ENCODE measurements around the gene RCE1.

The RCE1 gene

DNA sequence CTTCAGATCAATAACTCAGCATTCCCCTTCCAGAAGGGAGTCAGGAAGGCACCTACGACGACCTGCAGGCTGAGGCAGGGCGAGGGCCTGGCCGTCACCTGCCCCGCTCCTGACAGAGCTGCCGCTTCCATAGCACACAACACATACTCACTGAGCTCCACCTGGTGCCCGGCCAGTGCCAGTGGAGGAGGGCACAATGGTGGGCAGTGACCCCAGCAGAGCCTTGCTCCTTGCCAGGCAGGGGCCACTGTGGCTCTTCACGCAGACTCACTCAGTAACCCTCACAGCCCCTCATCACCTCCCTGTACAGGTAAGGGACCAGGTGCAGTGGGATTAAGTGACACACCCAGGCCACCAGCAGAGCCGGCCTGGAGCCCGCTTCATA lies 38.2 kb downstream of the RCE1 start:
- Histone ChIP-seq H3K27ac (peak overlapping the region; percentile 44; the same call in 1 of the 2 replicates), H3K4me3 (no peak overlapping the region), H3K9me3 (ENCODE audit: low read depth, low read length) (no peaks in the 10 kb centered on the region), H3K9ac (ENCODE audit: insufficient read length) (no peak overlapping the region), H3K36me3 (ENCODE audit: insufficient read depth, low read length) (no peaks in the 10 kb centered on the region)
- TF ChIP-seq EZH2 (IDR thresholded peaks at IDR 0.05) = no peak
- TF ChIP-seq POLR2AphosphoS5 (IDR thresholded peaks at IDR 0.05; ENCODE audit: borderline replicate concordance, low read depth, low read length) = no peak
- TF ChIP-seq FOXP2 (optimal IDR thresholded peaks at IDR 0.05; ENCODE audit: control extremely low read depth, extremely low read length, insufficient read depth) = no peak
- no peak for DNase-seq (ENCODE audit: low read depth, low spot score)

DNA sequence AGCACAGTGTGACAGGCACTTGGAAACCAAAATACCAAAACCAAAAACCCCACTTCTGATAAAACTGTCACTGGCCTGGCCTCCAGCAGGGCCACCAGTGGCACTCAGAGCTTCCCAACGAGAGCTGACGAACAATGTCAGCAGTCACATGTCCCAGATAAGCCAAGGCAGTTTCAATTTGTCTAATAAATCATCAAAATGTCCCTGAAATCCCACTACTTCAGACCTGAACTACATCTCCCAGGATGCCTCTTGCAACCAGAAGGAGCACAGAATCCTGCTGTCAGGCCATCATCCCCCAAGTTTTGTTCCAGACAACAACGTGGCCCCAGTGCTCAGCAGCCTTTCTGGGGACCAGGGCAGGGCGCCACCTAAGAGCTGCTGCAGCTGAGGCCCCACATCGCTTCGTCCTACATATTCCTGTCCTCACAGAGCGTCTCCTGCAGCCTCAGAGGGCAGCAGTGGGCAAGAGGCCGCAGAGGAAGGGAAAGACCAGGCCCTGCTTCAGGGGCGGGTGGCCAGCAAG lies 38.7 kb downstream of the RCE1 start:
- no peak for DNase-seq (ENCODE audit: low read depth, low spot score)
- H3K9ac ChIP-seq (ENCODE audit: insufficient read length) = no peak overlapping the region

GRCh38 chr11:66882561-66883015 lies 39.3 kb downstream of the RCE1 start:
- Histone ChIP-seq H3K4me3 (peak overlapping the region; percentile 43), H3K9ac (ENCODE audit: insufficient read length) (peak overlapping the region; percentile 7), H3K27ac (no peak overlapping the region)

More for the DNA sequence above, 38.7 kb downstream of the RCE1 start:
- Histone ChIP-seq H3K36me3 (ENCODE audit: insufficient read depth, low read length) (no peaks in the 10 kb centered on the region), H3K9me3 (ENCODE audit: low read depth, low read length) (no peaks in the 10 kb centered on the region), H3K4me3 (no peak overlapping the region), H3K27ac (no peak overlapping the region)
- TF ChIP-seq EZH2 (IDR thresholded peaks at IDR 0.05) (no peak), POLR2AphosphoS5 (IDR thresholded peaks at IDR 0.05; ENCODE audit: borderline replicate concordance, low read depth, low read length) (no peak), FOXP2 (optimal IDR thresholded peaks at IDR 0.05; ENCODE audit: control extremely low read depth, extremely low read length, insufficient read depth) (no peak)

GRCh38 chr11:66883016-66883965 lies 40.0 kb downstream of the RCE1 start:
- Histone ChIP-seq H3K9me3 (ENCODE audit: low read depth, low read length) (no peaks in the 10 kb centered on the region), H3K9ac (ENCODE audit: insufficient read length) (peak overlapping the region; percentile 11), H3K27ac (no peak overlapping the region), H3K4me3 (peak overlapping the region; percentile 43), H3K36me3 (ENCODE audit: insufficient read depth, low read length) (no peaks in the 10 kb centered on the region)
- TF ChIP-seq POLR2AphosphoS5 (IDR thresholded peaks at IDR 0.05; ENCODE audit: borderline replicate concordance, low read depth, low read length) (no peak), FOXP2 (optimal IDR thresholded peaks at IDR 0.05; ENCODE audit: control extremely low read depth, extremely low read length, insufficient read depth) (no peak), EZH2 (IDR thresholded peaks at IDR 0.05) (no peak)
- no peak for DNase-seq (ENCODE audit: low read depth, low spot score)

More at GRCh38 chr11:66882561-66883015, 39.3 kb downstream of the RCE1 start:
- no peaks in the 10 kb centered on the region for H3K9me3 ChIP-seq (ENCODE audit: low read depth, low read length)
- DNase-seq (ENCODE audit: low read depth, low spot score) = no peak
- H3K36me3 ChIP-seq (ENCODE audit: insufficient read depth, low read length) = no peaks in the 10 kb centered on the region
- no peak for TF ChIP-seq FOXP2 (optimal IDR thresholded peaks at IDR 0.05; ENCODE audit: control extremely low read depth, extremely low read length, insufficient read depth)
- no peak for TF ChIP-seq EZH2 (IDR thresholded peaks at IDR 0.05)
- no peak for TF ChIP-seq POLR2AphosphoS5 (IDR thresholded peaks at IDR 0.05; ENCODE audit: borderline replicate concordance, low read depth, low read length)

DNA sequence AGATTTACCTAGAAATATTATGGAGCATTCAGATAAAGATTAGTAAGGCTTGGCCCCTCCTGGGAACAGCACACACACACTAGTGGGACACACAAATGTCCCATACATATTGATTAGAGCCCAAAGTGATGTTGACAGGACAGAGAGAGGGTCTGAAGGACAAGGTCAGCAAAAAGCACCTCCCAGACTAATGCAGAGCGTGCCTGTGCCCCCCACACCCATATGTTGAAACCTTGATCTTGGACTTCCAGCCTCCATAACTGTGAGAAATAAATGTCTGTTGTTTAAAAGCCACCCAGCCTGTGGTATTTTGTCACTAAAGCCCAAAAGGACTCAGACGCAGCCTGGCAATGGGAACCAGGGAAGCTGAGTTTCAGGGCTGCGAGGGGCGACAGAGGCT lies 41.2 kb downstream of the RCE1 start:
- Histone ChIP-seq H3K9me3 (ENCODE audit: low read depth, low read length) (no peaks in the 10 kb centered on the region), H3K36me3 (ENCODE audit: insufficient read depth, low read length) (no peaks in the 10 kb centered on the region), H3K4me3 (no peak overlapping the region), H3K9ac (ENCODE audit: insufficient read length) (no peak overlapping the region), H3K27ac (no peak overlapping the region)
- DNase-seq (ENCODE audit: low read depth, low spot score) = no peak
- TF ChIP-seq FOXP2 (optimal IDR thresholded peaks at IDR 0.05; ENCODE audit: control extremely low read depth, extremely low read length, insufficient read depth) (no peak), EZH2 (IDR thresholded peaks at IDR 0.05) (no peak), POLR2AphosphoS5 (IDR thresholded peaks at IDR 0.05; ENCODE audit: borderline replicate concordance, low read depth, low read length) (no peak)

DNA sequence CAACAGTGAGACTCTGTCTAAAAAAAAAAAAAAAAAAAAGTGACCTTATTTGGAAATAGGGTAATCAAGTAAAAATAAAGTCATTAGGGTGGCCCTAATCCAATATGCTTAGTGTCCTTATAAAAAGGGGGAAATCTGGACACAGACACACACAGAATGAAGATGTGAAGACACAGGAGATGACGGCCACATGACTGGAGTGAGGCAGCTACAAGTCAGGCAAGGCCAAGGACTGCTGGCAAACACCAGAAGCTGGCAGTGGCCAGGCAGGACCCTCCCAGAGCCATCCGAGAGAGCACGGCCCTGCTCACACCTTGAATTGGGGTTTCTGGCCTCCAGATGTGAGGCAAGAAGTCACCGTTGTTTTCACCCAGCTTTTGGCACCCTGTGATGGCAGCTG lies 42.2 kb downstream of the RCE1 start:
- Histone ChIP-seq H3K9ac (ENCODE audit: insufficient read length) (no peak overlapping the region), H3K9me3 (ENCODE audit: low read depth, low read length) (no peaks in the 10 kb centered on the region), H3K4me3 (no peak overlapping the region), H3K27ac (no peak overlapping the region), H3K36me3 (ENCODE audit: insufficient read depth, low read length) (no peaks in the 10 kb centered on the region)
- TF ChIP-seq FOXP2 (optimal IDR thresholded peaks at IDR 0.05; ENCODE audit: control extremely low read depth, extremely low read length, insufficient read depth) (no peak), EZH2 (IDR thresholded peaks at IDR 0.05) (no peak), POLR2AphosphoS5 (IDR thresholded peaks at IDR 0.05; ENCODE audit: borderline replicate concordance, low read depth, low read length) (no peak)
- no peak for DNase-seq (ENCODE audit: low read depth, low spot score)

GRCh38 chr11:66885950-66886440 lies 42.8 kb downstream of the RCE1 start:
- DNase-seq (ENCODE audit: low read depth, low spot score) = no peak
- H3K4me3 ChIP-seq = no peak overlapping the region
- H3K9me3 ChIP-seq (ENCODE audit: low read depth, low read length) = no peaks in the 10 kb centered on the region
- no peak for TF ChIP-seq EZH2 (IDR thresholded peaks at IDR 0.05)
- no peak for TF ChIP-seq FOXP2 (optimal IDR thresholded peaks at IDR 0.05; ENCODE audit: control extremely low read depth, extremely low read length, insufficient read depth)
- no peak for TF ChIP-seq POLR2AphosphoS5 (IDR thresholded peaks at IDR 0.05; ENCODE audit: borderline replicate concordance, low read depth, low read length)
- H3K27ac ChIP-seq = no peak overlapping the region
- H3K9ac ChIP-seq (ENCODE audit: insufficient read length) = no peak overlapping the region
- H3K36me3 ChIP-seq (ENCODE audit: insufficient read depth, low read length) = no peaks in the 10 kb centered on the region

- no peak for TF ChIP-seq POLR2AphosphoS5 (IDR thresholded peaks at IDR 0.05; ENCODE audit: borderline replicate concordance, low read depth, low read length)
- TF ChIP-seq FOXP2 (optimal IDR thresholded peaks at IDR 0.05; ENCODE audit: control extremely low read depth, extremely low read length, insufficient read depth) = no peak
- TF ChIP-seq EZH2 (IDR thresholded peaks at IDR 0.05) = no peak
- no peak for DNase-seq (ENCODE audit: low read depth, low spot score)
- no peak overlapping the region for H3K9ac ChIP-seq (ENCODE audit: insufficient read length)
- no peaks in the 10 kb centered on the region for H3K36me3 ChIP-seq (ENCODE audit: insufficient read depth, low read length)
- peak overlapping the region; percentile 70 for H3K27ac ChIP-seq
- peak overlapping the region; percentile 17; the same call in 1 of the 2 replicates for H3K4me3 ChIP-seq
- H3K9me3 ChIP-seq (ENCODE audit: low read depth, low read length) = no peaks in the 10 kb centered on the region
These were observed 43.5 kb downstream of the RCE1 start for GRCh38 chr11:66886671-66887221.

Measured in SK-N-MC (cell line).